ENCODE results near the gene NFYA.
"Not testable (repeated sequence)": the region's sequence is repeated elsewhere in the genome, so short reads cannot be mapped to it uniquely, and the experiment has no call there.

The NFYA gene

DNA sequence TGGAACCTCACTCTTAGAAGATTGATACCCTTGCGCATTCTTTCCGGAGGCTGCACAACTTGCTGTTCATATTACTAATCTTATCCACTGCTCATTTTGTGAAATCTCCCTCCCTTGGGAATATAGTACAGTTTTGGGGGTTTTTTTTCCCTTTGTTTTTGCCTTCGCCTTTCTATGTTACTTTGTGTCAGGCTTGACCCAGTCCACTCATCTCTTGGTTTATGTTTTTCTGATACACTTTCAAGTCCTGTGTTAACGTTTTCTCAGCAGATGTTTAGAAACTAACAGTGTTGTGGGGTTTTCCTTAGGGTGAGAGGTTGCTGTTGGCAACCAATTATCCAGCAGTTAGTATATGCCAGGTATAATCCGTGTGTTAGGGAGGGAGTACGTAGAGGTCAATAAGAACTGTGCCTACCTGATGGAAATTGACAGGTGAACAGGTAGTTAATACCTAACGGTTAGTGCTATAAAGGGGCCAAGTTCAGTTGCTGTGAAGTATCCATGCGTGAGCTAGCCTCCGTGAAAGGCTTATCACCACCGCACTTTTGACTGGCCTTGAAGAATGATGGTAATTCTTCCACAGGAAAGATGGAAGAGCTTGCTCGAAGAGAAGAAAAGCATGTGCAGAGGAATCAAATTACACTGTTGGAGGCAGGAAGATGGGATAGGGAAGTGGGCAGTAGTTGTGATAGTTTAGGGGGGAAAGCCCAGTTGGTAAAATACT, 1.4 kb downstream of the NFYA start:
- DNase-seq: peak; percentile 63

- DNase-seq: no peak
Measured at GRCh38 chr6:41074692-41075436, 2.1 kb downstream of the NFYA start.

DNA sequence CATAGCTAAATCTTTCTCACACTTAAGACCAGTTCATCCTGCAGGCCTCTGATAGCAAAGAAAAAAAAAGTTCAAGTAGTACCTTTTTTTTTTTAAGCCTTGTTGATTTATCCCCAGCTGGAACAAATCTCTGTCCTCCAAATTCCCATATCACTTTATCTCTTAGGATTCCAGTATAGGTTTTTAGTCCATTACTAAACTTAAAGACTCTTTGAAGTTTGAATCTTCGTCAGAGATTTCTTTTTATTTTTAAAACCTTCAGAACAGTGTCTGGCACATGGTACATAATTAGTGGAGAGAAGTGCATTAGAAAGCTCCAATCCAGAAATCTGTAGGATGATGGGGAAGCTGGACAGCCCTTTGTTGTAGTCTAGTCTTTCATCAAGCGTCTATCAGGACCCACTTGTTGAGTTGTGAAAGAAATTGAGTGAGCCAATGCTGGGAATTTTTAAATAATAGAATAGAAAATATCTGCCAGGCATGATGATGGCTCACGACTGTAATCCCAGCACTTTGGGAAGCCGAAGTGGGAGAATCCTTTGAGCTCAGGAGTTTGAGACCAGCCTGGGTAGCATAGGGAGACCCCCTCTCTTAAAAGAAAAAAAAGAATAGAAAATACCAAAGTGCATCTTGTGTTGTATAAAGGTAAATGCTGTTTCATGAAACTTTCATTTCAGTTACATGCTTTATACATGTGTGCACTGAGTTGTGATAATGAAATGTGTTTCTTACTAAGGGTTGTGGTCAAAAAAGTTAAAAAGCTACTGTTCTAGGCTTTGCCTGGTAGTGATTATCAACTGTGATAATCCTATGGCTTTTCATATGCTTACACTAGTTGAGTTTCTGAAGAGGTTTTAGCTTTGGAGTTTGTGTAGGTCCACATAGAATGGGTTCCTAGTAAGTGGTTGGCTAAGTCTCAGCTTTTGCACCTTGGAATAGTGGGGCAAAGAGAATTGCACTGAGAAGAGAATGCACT, 3.2 kb downstream of the NFYA start:
- DNase-seq: no peak

DNA sequence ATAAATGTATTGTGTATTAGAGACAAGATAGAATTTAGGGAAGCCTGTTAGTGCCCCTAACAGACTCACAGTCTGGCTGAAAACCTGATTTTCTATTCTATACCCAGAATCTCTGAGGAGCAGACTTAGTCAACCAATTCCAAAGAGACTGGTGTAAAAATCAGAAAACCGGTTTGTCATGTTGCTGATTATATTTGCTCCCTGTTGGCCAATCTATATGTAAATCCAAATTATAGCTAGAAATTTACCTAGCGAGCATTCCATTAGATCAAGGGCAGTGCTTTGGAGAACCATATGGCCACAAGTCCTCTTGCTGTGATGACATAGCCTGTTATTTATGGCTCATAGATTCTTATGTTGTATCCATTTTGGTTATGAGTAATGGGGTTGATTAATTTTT, 4.8 kb downstream of the NFYA start:
- DNase-seq: no peak

DNA sequence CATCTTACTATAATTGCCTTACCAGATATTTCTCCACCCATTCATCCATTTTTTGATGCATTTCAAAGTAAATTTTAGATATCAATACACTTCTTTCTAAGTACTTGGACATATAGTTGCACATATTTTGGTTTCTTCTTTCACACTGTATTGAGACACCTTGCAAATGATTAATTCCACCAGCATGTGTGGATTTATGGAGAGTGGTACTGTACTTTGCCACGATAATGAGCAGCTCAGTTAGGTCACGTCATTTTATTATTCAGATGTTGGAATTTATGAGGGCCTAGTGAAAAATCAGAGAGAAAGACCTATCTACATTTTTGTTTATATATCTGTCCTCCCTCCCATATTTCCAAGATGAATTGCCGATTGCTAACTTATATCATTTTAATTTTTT, 5.3 kb downstream of the NFYA start:
- DNase-seq: no peak

GRCh38 chr6:41079080-41079479, 6.3 kb downstream of the NFYA start:
- DNase-seq: no peak

GRCh38 chr6:41080621-41081020, 7.8 kb downstream of the NFYA start:
- no peak for DNase-seq

GRCh38 chr6:41083072-41083471, 10.3 kb downstream of the NFYA start:
- DNase-seq: no peak

DNA sequence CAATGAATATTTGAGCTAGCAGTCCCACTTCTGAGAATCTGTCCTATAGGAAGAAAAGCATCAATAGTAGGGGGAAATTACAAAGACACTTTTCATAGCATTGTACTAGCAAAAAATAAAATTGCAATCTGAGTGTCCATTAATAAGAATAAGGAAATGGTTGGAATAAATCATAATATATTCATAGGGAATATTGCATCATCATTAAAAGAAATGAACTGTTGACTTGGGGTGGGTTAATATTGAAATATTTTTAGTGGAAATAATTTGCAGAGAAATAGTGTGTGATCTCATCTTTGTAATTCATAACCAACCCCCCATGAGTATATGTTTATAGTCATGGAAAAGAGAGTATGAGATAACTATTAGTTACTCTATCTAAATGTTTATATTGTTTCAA, 12.4 kb downstream of the NFYA start:
- DNase-seq: no peak

GRCh38 chr6:41088451-41088850, 15.7 kb downstream of the NFYA start:
- no peak for DNase-seq

DNA sequence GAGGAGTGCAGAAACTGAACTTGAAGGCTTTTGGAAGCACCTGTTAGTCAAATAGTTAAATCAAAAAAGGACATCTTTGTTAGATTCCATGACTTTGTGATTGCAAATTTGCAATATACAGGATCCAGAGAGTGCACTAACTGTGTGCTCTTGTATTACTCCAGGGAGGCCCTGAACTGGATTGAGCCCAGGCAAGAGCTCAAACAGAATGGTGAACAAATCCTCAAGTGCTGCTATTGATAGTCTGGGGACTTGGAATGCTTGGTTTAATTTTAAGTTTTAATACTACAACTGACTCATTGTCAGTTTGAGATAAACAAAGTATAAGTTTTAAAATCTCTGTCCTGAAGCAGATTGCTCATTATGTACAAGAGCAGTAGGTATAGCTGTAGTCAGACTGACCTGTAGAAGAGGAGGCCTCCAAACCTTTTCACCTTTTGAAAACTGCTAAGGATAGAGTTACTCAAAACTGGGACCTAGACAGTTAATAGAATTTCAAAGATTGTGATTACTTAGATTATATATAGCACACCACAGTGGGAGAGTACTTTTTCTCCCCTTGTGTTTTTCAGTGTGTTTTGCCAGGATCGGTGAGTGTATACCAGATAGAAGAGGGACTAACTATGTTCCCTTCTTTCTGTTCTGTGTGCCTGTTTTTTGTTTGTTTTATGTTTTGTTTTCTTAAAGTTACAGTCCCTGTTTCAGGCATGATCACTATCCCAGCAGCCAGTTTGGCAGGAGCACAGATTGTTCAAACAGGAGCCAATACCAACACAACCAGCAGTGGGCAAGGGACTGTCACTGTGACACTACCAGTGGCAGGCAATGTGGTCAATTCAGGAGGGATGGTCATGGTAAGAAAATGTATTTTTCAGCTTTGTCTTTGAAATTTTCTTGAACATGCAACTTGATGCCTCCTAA, 18.3 kb downstream of the NFYA start:
- DNase-seq: no peak

GRCh38 chr6:41092421-41093140, 19.8 kb downstream of the NFYA start:
- DNase-seq: peak; percentile 54

GRCh38 chr6:41093729-41094128, 21.0 kb downstream of the NFYA start:
- no peak for DNase-seq

DNA sequence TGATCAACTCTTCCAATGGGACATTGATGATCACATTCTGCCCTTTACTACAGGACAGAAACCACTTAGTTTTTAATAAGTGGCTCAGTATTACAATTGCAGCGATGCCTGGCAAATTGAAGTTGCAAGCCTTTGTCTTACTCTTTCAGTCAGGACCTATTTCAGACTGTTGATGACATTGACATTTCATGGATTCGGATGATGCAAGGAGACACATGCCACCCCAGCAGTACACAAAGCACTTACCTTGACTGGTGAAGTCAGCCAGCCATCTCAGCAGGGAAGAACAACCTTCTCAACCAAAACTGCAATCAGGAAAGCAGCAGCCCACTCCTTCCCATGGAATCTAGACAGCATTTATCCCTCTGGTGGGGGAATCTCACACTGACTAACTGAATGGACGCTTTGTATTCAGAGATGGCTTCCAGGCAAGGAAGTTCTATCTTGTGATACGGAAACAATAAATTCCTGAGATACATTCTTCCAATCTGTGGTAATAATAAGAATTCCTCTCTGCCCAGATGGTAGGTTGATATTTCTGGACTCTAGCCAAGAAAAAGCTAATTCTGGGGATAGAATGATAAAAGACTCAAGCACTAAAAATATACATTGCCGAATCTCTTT, 24.8 kb downstream of the NFYA start:
- DNase-seq: no peak

- DNase-seq: no peak
Measured at GRCh38 chr6:41098366-41098765, 25.6 kb downstream of the NFYA start.

- DNase-seq: no peak
Measured at GRCh38 chr6:41100871-41101287, 28.1 kb downstream of the NFYA start.

- no peak for DNase-seq
Measured at GRCh38 chr6:41103847-41104246, 31.1 kb downstream of the NFYA start.

DNA sequence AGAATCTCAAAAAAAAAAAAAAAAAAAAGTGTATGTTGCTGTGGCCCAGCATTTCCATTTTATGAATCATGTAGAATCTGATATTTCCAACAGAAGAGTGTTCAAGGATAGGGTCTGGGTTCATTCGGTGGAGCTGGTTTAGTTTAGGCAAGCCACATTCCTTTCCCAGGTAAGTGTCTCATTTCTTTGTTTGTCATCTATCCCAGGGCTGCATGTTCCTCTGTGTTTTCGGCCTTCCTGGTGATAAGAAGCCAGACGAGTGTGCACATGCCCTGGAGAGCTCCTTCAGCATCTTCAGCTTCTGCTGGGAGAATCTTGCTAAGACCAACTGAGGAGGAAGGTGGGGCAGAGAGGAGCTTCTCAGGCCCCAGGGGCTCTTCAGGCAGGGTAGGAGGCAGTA, 38.2 kb downstream of the NFYA start:
- DNase-seq: no peak

DNA sequence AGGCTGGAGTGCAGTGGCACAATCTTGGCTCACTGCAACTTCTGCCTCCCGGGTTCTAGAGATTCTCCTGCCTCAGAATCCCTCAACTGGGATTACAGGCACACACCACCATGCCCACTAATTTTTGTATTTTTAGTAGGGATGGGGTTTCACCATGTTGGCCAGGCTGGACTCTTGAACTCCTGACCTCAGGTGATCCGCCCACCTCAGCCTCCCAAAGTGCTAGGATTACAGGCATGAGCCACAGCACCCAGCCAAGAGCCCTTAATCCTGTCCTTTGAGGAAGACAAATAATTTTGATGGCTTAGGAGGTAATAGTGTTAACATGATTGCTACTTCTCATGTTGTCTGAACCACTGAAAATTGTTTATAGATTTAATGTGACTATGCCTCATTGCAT, 42.3 kb downstream of the NFYA start:
- not testable (repeated sequence) for DNase-seq

GRCh38 chr6:41119508-41119907, 46.7 kb downstream of the NFYA start:
- no peak for DNase-seq

DNA sequence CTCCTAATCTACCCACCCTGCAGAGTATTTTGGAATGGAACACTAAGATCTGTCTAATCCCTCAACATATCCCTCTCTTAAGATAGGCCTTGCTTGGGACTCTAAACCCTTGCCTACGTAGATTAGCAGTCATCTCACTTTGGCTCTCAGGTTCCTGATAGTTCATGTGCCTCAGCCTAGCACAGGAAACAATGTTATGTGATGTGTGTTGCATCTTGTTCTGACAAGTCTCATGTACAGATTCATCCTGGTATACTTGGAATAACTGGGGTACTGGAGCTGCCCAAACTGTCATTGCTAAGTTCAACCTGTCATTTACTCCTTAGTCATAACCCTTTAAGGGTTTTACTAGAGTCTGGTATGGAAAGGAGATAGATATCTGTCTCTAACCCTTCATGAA, 47.3 kb downstream of the NFYA start:
- no peak for DNase-seq

Measured in NCI-H69 (cell line).